Astrocyte of the spinal cord (primary cell): ENCODE results near the gene EIF3D.

Experiments
- DNase-seq: peaks from one replicate; pipeline ENCODE4 v3.0.0; 2011; ENCODE audit warnings: low read depth, low spot score
- H3K4me3 ChIP-seq: 2 replicates; pipeline ENCODE4 v1.5.1; 2011; ENCODE audit warnings: low read depth, mild to moderate bottlenecking, low read length, moderate library complexity
- in situ Hi-C: cut with HindIII; loops from 2 replicates; pipeline ENCODE4 v1.10.0; 2017; ENCODE audit warnings: low sequenced_read_pairs
- TF ChIP-seq, protein P1 (sequence below): IDR thresholded peaks from 2 replicates; pipeline ENCODE4 v1.5.1; 2012; ENCODE audit warnings: low read depth, mild to moderate bottlenecking, low read length, inconsistent platforms

The EIF3D gene

DNA sequence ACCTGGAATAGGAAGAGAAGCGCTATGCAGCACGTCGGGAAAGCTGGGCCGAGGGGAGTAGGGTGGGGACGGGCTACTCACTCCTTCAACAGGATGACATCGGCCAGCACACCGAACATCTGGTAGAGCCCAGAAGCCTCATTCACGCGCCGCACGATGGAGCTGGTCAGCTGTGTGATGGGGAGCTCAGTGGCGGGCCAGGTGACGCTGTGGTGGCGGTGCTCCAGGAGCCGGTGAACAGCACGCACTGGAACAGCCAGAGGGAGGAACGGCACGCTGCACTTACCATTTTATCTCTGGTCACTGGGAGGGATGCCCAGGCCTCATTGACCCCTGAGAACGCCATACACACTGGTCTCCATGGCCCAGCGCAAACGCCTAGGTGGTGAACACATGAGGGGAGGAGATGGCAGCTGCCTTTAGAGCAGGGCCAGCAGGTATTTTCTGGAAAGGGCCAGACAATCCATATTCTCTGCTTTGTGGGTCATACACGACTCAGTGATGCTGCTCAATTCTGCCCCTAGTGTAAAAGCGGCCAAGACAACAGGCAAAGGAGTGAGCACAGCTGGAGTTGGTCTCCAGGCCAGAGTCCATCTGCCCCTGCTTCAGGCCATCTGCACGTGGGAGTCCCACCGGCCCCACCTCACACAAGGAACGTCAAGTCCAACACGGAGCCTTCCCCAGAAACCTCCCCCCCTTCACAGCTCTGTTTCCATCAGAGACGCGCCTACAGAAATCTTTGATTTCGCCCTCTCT lies 30.9 kb downstream of the EIF3D start:
- DNase-seq, result no peak
- TF ChIP-seq, protein P1, sequence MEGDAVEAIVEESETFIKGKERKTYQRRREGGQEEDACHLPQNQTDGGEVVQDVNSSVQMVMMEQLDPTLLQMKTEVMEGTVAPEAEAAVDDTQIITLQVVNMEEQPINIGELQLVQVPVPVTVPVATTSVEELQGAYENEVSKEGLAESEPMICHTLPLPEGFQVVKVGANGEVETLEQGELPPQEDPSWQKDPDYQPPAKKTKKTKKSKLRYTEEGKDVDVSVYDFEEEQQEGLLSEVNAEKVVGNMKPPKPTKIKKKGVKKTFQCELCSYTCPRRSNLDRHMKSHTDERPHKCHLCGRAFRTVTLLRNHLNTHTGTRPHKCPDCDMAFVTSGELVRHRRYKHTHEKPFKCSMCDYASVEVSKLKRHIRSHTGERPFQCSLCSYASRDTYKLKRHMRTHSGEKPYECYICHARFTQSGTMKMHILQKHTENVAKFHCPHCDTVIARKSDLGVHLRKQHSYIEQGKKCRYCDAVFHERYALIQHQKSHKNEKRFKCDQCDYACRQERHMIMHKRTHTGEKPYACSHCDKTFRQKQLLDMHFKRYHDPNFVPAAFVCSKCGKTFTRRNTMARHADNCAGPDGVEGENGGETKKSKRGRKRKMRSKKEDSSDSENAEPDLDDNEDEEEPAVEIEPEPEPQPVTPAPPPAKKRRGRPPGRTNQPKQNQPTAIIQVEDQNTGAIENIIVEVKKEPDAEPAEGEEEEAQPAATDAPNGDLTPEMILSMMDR, result peak; percentile 4
- in situ Hi-C loops, result no loop called here
- H3K4me3 ChIP-seq, result no peak overlapping the region

DNA sequence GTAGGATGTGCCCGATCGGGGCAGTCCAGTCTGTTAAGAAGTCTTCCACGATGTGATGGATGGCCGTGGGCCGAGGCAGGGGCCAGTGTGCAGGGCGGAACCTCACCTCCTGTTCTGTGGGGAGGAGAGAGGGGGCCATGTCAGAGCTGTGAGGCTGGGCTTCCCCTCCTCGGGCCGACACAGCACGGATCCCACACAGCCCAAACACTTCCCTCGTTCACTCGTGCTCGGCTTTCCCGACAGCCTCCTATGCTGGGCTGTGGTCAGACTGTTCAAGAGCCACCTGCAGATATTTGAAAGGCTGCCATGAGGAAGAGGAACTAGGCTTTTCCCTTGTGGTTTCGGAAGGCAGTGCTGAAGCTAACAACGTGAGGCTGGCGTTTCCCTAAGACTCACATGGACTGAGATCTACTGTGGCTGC lies 35.3 kb downstream of the EIF3D start:
- no peak for DNase-seq
- H3K4me3 ChIP-seq, result no peak overlapping the region
- in situ Hi-C loops, result no loop called here
- TF ChIP-seq, protein P1, result no peak

DNA sequence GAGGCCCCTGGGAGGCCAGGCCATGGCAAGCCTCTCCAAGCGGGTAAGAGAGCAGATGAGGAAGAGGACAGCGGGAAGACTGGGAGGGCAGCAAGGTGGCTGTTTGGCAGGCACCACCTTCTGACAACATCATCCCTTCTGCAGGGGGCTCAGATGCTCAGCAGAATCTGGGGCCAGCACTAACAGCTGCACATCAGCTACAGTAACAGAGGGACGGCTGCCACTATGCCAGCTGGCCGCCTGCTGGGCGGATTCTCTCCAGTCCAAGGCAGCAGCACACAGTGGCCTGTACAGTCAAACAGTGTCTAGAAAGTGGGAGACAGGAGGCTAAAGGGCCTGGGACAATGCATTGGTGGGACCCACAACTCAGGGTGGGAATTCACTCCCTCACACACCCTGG lies 36.9 kb downstream of the EIF3D start:
- DNase-seq, result no peak
- in situ Hi-C loops, result no loop called here
- no peak overlapping the region for H3K4me3 ChIP-seq
- TF ChIP-seq, protein P1, result no peak

DNA sequence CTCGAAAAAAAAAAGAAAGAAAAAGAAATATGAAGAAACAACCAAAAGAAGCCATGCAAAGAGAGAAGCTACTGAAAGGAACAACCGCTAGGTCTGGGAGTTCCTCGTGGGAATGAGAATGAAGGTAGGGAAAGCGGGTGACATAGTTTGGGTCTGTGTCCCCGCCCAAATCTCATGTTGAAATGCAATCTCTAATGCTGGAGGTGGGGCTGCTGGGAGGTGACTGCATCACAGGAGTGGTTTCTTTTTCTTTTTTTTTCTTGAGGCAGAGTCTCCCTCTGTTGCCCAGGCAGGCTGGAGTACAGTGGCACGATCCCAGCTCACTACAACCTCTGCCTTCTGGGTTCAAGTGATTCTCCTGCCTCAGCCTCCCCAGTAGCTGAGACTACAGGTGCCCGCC lies 37.8 kb downstream of the EIF3D start:
- in situ Hi-C loops, result no loop called here
- no peak overlapping the region for H3K4me3 ChIP-seq
- no peak for DNase-seq
- TF ChIP-seq, protein P1, result no peak

DNA sequence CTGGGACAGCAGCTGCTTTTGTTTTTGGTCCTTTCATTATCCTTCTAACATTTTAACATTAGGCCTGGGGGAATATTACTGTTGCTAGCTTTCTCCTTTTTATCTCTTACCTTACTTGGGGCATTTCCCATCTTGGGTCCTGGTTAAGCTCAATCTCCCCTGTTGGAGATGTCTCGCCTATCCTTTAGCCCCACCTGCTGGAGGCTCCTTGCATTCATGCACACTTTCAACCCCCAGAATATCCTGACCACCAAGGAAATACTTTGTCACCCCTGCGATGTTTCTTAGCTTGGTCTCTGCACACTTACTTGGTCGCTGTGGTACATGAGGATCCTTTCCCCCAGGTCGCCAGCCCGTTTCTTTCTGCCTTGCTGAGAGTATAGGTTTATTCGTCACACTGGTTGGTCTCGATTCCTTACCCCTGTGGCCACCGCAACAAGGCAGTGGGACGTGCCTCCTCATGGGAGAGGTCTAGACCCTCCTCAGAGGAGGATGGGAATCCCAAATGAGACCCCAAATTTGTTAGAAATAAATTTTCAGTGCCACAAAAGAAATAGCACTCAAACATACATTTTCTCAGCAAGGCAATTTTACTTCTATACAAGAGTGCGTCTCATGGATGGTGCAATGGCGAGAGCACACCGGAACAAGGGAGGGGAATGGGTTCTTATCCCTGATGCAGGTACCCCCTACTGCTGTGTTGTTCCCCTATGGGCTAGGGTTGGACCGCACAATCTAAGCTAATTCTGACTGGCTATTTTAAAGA lies 42.2 kb downstream of the EIF3D start:
- in situ Hi-C loops, result no loop called here
- TF ChIP-seq, protein P1, result peak; percentile 74
- peak; percentile 50 for DNase-seq
- no peak overlapping the region for H3K4me3 ChIP-seq

DNA sequence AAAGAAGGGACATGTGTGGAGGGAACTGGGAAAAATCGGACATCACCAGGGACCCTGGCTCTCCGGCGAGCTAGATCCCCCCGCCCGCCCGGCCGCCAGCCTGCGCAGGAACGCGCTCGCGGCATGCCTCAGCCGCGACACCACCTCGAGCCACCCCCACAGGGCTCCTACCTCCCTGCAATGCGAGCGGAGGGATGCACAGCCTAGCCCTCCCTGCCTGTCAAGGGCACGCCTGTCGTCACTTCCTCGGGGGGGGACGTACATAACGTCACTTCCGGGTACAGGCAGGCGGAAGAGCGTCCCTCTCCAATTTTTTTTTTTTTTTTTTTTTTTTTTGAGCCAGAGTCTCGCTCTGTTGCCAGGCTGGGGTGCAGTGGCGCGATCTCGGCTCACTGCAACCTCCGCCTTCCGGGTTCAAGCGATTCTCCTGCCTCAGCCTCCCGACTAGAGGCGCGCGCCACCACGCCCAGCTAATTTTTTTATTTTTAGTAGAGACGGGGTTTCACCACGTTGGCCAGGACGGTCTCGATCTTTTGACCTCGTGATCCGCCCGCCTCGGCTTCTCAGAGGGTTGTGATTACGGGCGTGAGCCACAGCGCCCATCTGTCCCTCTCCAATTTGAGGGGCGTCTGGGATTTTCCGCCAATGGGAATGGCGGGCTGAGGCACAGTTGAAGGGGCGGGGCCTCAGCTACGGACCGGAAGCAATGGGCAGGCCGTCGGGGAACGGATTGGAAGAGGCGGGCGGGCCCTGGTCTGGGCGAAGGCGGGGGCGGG lies 47.4 kb downstream of the EIF3D start, which contains the start of gene TXN2:
Gene TXN2 (minus strand): TSS at position 248 of the 776 bp plus-strand sequence. CDS start 803 bp downstream, outside the sequence.
- in situ Hi-C loops, result no loop called here
- H3K4me3 ChIP-seq, result peak within 1 kb of the TSS; percentile 79
- TF ChIP-seq, protein P1, result no peak
- peak; percentile 98 for DNase-seq
